ENCODE data around the gene SLC30A3. TPM values are rescaled to one million over a fixed set of nuclear protein-coding genes. Genes with fewer than 3 reads are reported as not detected.

SLC30A3 gene
- total and polyA plus RNA-seq, 2 donors (not counting 1 experiment from before 2014, with no cell fraction given), result under 0.01 to 0.12 TPM

GRCh38 chr2:27236136-27236535, 26.7 kb downstream of the SLC30A3 start:
- H3K4me1 ChIP-seq (ENCODE audit: control insufficient read depth, extremely low read depth, insufficient read depth, low read length), result no peaks in the 10 kb centered on the region
- no peak overlapping the region for H2AFZ ChIP-seq (ENCODE audit: low read length)
- peaks cover 52% of the 10 kb centered on the region for H3K36me3 ChIP-seq (ENCODE audit: control insufficient read depth, insufficient read depth, low read length)
- H3K9ac ChIP-seq (ENCODE audit: insufficient read depth, low read length), result no peak overlapping the region
- H3K4me3 ChIP-seq (replicated peaks in 1 of 4; ENCODE audit: control extremely low read depth in 1 of 4, insufficient read depth in 1 of 4, low read depth in 3 of 4, low read length in 4 of 4), result no peak overlapping the region
- DNase-seq (ENCODE audit: low read depth in 2 of 2), result no peak
- H3K9me3 ChIP-seq (ENCODE audit: control insufficient read depth, insufficient read depth, low read depth, low read length), result no peaks in the 10 kb centered on the region
- no peak overlapping the region for H3K4me2 ChIP-seq (ENCODE audit: extremely low read depth, insufficient read depth, low read length)
- H4K20me1 ChIP-seq (ENCODE audit: control insufficient read depth, extremely low read depth, insufficient read depth, low read length), result no peaks in the 10 kb centered on the region
- no peaks in the 10 kb centered on the region for H3K27me3 ChIP-seq (ENCODE audit: control insufficient read depth, insufficient read depth, low read length)
- H3K79me2 ChIP-seq (ENCODE audit: control insufficient read depth, insufficient read depth, low read length), result no peaks in the 10 kb centered on the region
- H3K27ac ChIP-seq (ENCODE audit: insufficient read depth, low read length), result no peak overlapping the region
- TF ChIP-seq CTCF (conservative IDR thresholded peaks at IDR 0.05 in 1 of 2, IDR thresholded peaks at IDR 0.05 in 1 of 2; ENCODE audit: low read depth in 1 of 2, low read length in 2 of 2), result no peak
- no peak for TF ChIP-seq EZH2 (IDR thresholded peaks at IDR 0.05; ENCODE audit: low read length, missing control alignments)

- no peak overlapping the region for H3K9ac ChIP-seq (ENCODE audit: insufficient read depth, low read length)
- TF ChIP-seq CTCF (conservative IDR thresholded peaks at IDR 0.05 in 1 of 2, IDR thresholded peaks at IDR 0.05 in 1 of 2; ENCODE audit: low read depth in 1 of 2, low read length in 2 of 2) (no peak), EZH2 (IDR thresholded peaks at IDR 0.05; ENCODE audit: low read length, missing control alignments) (no peak)
- no peak overlapping the region for H3K4me3 ChIP-seq (replicated peaks in 1 of 4; ENCODE audit: control extremely low read depth in 1 of 4, insufficient read depth in 1 of 4, low read depth in 3 of 4, low read length in 4 of 4)
- no peak overlapping the region for H2AFZ ChIP-seq (ENCODE audit: low read length)
- no peaks in the 10 kb centered on the region for H3K4me1 ChIP-seq (ENCODE audit: control insufficient read depth, extremely low read depth, insufficient read depth, low read length)
- H4K20me1 ChIP-seq (ENCODE audit: control insufficient read depth, extremely low read depth, insufficient read depth, low read length), result no peaks in the 10 kb centered on the region
- no peak overlapping the region for H3K27ac ChIP-seq (ENCODE audit: insufficient read depth, low read length)
- H3K4me2 ChIP-seq (ENCODE audit: extremely low read depth, insufficient read depth, low read length), result no peak overlapping the region
- no peaks in the 10 kb centered on the region for H3K27me3 ChIP-seq (ENCODE audit: control insufficient read depth, insufficient read depth, low read length)
- H3K36me3 ChIP-seq (ENCODE audit: control insufficient read depth, insufficient read depth, low read length), result peaks cover 39% of the 10 kb centered on the region
- no peaks in the 10 kb centered on the region for H3K79me2 ChIP-seq (ENCODE audit: control insufficient read depth, insufficient read depth, low read length)
- no peak for DNase-seq (ENCODE audit: low read depth in 2 of 2)
- H3K9me3 ChIP-seq (ENCODE audit: control insufficient read depth, insufficient read depth, low read depth, low read length), result no peaks in the 10 kb centered on the region
Observed at GRCh38 chr2:27233341-27233740, 29.5 kb downstream of the SLC30A3 start.

GRCh38 chr2:27231921-27232320, 30.9 kb downstream of the SLC30A3 start:
- H3K4me1 ChIP-seq (ENCODE audit: control insufficient read depth, extremely low read depth, insufficient read depth, low read length), result no peaks in the 10 kb centered on the region
- H3K9ac ChIP-seq (ENCODE audit: insufficient read depth, low read length), result no peak overlapping the region
- H3K4me3 ChIP-seq (replicated peaks in 1 of 4; ENCODE audit: control extremely low read depth in 1 of 4, insufficient read depth in 1 of 4, low read depth in 3 of 4, low read length in 4 of 4), result no peak overlapping the region
- H3K4me2 ChIP-seq (ENCODE audit: extremely low read depth, insufficient read depth, low read length), result no peak overlapping the region
- H3K79me2 ChIP-seq (ENCODE audit: control insufficient read depth, insufficient read depth, low read length), result no peaks in the 10 kb centered on the region
- no peak for DNase-seq (ENCODE audit: low read depth in 2 of 2)
- no peak overlapping the region for H2AFZ ChIP-seq (ENCODE audit: low read length)
- H3K27ac ChIP-seq (ENCODE audit: insufficient read depth, low read length), result no peak overlapping the region
- no peaks in the 10 kb centered on the region for H4K20me1 ChIP-seq (ENCODE audit: control insufficient read depth, extremely low read depth, insufficient read depth, low read length)
- TF ChIP-seq EZH2 (IDR thresholded peaks at IDR 0.05; ENCODE audit: low read length, missing control alignments), result no peak
- no peaks in the 10 kb centered on the region for H3K9me3 ChIP-seq (ENCODE audit: control insufficient read depth, insufficient read depth, low read depth, low read length)
- no peaks in the 10 kb centered on the region for H3K27me3 ChIP-seq (ENCODE audit: control insufficient read depth, insufficient read depth, low read length)
- peaks cover 29% of the 10 kb centered on the region for H3K36me3 ChIP-seq (ENCODE audit: control insufficient read depth, insufficient read depth, low read length)

Measured in fibroblast of lung (primary cell).